ENCODE data around the gene RDH5.
A peak's percentile ranks its signal among the peaks of the same experiment; 100 is the strongest.

The RDH5 gene

DNA sequence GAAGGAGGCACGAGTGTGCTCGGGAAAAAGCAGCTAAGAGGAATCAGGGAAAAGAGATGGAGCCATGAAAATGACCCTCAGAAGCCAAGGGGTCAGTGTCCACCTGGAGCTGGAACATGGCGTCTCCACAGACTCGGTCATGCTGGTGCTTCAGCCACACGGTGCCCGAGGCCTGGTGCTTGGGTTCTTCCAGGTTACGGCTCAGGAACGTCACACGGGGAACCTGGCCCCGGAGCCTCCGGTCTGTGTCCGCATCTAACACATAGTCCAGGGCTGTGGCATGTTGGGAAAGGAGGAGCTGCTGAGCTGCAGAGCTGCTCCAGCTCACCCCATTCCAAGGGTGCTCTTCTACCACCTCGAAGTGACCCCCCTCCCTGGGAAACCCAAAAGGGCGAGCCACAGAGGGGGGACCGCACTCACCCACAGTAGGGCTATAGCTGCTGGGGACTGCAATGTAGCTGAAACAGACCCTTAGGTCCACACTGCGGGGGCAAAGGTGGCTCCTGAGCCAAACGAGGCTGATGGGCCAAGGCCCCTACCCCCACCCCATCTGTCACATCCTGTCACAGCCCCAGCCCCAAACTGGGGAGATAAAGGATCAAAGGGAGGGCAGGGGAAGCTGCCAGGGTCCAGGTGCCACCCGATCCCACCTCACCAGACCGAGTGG, 23.3 kb upstream of the RDH5 start:
- DNase-seq, result no peak

DNA sequence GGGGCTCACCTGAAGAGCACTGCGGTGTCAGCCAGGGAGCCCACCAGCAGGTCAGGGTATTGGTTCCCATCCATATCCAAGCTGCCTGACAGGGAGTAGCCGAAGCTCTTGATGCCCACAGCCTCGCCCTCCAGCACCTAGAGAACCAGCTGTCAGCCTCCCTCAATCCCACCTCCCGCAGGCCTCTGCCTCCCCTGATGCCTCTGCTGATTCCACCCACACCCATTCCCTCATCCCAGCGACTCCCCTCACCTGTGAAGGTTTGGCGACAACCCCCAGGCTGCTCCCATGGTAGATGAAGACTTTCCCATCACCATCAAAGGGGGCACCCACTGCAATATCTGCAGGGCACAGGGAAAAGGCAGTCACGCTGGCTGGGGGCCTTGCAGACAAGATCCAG, 22.5 kb upstream of the RDH5 start:
- DNase-seq, result no peak

DNA sequence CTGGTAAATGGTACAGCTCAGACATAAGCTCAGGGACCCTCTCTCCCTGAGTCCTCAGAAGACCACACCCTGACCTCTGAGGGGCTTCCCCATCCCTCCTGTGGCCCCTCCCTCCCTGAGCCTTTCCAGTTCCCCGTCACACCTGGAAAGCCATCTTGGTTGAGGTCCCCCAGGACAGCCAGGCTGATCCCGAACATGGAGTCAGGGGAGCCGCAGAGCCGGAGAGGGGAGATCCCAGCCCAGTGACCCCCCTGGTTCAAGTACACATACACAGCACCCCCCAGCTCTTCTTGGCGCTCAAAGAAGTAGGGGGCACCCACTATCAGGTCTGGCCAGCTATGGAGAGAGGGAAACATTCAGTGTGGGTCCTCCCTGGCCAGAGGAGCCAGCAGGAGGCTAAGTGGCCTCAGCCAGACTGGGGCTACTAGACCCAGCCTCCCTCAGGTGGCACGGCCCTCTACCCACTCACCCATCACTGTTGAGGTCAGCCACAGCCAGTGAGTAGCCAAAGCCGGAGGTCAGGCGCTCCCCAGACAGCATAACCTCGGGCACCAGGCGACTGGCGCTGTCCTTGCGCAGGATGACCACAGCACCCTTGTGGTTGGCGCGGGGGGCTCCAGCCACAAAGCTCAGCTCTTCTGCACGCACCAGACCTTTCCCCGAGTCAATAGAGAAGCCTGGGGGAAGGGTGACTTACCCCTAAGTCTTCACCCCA, 21.8 kb upstream of the RDH5 start:
- DNase-seq, result no peak

DNA sequence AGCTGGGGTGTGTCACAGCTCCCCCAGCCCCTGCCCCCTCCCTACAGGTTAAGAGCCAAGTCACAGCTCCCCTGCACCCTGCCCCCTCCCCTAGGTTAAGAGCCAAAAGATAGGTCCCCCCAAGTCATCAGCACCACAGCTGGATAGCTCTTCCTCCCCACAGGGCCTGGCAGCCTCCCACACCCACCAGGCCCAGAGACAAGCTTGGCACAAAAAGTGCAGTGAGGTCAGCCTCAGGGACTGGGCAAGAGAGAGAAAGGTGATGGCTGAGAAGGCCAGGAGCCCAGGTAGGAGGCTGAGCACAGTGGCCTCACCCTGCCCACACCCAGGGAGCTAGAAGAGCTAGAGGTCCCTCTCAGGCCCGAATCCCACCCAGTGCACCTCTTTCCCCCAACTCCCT, 21.2 kb upstream of the RDH5 start:
- no peak for DNase-seq

DNA sequence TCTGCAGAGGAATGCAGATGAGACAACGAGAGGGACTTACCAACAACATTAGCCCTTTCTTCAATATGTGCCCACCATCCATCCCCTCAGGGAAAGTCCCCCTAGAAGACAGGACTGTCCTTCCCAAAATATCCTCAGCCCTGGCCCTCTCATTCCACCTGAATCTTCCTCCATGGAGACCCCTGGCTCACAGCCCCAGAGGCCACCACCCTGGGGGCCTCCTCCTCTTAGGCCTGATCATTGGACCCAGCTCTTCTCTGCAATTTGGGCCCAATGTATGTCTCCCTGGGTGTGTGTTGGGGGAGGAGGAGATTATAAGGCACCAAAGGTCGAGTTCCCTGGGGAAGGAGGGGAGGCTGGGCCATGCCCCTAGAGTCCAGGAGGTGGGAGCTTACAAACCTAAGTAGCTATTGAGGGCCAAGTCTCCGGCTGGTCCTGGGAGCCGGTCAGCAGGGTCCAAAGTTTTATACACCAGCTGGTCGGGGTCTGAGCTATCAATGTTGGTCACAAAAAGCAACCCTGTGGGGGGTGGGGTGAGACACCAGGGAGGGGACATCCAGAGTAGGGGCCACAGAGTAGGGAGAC, 20.6 kb upstream of the RDH5 start:
- DNase-seq, result no peak

DNA sequence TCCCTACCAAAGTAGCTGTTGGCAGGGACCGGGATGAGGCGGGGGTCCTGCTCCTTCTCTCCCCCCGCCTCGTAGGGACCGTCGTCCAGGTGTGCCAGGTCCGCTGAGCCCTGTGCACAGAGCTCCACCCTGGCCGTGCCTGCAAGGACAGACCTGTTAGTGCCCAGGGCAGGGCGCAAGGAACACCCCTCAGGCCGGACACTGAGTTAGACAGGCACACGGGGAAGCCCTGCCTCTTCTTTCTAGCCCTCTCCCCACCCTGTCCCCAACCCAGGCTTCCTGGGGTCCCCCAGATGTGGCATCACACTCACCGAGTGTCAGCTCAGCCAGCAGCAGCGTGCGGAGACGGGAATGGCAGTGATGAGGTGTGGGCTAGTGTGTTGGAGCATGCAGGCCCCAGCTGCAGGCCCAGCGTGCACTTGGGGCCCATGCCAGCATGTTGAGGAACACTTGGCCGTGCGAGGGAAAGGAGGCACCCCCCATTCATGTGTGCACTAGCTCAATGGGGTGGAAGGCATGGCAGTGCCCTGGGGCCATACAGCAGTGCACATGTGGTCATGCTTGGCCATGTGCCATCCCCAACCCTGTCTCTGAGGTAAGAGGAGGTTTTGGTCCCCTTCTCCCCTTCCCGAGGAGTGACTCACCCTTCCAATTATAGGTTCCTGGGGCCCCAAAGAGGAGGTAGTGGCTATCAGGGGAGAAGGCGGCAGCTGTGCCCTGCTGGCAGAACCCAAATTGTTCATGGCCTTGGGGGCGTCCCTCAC, 19.8 kb upstream of the RDH5 start:
- no peak for DNase-seq

DNA sequence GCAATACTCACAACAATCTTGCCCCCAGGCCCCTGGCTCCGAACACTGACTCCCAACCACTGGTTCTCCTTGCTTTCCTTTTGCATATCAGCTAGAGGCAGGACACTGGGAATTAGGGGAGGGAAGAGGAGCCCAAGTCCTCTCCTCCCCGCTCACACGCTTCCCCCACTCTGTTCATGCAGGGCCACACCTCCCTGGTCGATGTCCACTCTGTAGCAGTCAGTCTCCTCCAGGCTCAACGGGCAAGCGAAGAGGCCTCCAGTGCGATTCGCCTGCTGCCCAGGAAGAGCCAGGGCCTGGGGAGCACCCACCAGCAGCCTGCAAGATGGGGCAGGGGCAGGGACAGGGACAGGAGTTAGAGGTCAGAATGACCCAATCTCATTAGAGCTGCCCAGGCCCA, 17.3 kb upstream of the RDH5 start:
- no peak for DNase-seq

DNA sequence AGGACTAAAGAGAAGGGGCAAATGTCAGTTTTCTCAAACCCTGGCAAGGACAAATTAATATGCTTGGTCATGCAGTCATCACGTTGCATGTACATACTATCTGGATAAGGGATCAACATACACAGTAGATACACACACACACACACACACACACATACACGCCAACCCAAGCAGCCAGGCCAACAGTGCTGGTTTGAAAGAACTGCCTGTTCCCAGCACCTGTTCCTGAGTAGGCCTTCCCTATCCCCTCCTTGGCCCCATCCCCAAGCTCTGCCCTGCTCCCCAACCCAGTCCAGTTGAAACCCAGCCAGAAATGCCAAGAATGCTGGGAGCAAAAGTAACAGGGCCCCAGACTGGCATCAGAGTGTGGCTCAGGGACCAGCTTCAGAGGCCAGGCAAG, 16.9 kb upstream of the RDH5 start:
- no peak for DNase-seq

DNA sequence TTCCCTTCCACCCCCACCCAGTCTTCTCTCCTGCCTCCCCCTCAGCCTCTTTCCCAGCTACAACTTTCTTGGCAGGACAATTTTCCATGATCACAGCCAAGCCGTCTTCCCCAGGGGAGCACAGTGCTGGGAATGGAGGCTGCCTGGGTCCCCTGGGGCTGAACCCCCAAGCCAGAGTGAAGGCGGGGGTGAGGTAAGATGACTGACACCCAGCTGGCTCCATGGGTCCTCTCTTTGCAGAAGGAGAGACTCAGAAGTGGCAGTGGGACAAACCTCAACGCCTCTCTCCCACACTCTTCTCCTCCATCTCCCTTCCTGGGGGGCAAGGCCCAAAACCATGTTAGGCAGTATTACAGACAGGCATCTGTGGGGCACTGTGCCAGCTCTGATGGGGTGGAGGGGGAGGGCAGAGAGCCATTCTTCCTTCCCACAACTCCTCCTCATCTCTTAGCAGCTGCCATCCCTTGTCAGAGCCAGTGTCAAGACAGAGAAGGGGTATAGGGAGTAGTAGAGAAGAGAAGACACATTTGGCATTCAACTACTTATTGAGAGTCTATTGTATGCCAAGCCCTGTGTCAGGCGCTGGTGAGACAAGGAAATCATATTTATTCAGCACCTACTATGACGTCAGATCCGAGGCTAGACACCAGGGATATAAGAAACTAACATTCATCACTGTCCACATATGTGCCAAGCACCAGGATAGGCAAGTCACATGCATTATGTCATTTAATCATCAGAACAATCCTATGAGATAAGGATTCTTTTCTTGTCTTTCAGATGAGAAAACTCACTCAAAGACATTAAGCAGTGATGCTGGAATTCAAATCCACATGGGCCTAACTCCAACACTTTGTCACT, 16.1 kb upstream of the RDH5 start:
- DNase-seq, result no peak

DNA sequence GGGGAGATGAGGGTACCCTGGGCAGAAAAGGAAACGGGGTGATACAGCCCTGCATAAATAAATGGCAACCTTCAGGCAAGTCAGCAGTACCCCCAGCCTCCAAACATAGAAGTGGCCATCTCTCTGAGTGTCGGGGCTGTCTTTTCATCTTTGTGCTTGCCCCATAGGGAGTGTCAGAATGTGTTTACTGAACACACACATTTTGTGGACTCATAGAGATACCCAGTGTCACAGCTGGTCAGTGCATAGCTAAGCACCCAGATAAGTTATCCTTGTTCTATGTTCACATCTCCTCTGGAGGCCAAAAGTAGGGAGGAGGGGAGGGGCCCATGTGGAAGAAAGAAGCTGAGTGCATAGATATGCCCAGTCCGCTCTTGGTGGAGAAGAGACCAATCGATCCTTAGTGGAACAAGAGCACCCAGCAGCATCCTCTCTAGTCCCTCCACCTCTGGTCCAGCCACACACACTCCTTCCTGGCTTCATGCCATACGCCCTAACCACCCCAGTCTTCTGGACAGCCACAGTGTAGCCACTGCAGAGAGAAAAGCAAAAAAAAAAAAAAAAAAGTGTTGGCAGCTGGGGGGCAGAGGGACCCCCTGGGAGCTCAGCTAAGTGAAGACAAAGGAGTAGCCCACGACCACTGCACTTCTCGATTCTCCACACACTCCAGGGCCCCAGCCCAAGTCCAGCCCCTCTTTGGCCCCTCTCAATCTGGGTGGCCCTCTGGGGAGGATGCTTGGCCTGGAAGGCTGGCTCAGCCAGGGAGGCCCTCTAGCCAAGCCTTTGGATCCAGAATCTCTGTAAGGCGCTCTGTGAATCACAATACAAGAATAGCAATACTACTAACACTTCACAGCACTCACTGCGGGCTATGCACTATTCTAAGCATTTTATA, 15.1 kb upstream of the RDH5 start:
- DNase-seq, result no peak

DNA sequence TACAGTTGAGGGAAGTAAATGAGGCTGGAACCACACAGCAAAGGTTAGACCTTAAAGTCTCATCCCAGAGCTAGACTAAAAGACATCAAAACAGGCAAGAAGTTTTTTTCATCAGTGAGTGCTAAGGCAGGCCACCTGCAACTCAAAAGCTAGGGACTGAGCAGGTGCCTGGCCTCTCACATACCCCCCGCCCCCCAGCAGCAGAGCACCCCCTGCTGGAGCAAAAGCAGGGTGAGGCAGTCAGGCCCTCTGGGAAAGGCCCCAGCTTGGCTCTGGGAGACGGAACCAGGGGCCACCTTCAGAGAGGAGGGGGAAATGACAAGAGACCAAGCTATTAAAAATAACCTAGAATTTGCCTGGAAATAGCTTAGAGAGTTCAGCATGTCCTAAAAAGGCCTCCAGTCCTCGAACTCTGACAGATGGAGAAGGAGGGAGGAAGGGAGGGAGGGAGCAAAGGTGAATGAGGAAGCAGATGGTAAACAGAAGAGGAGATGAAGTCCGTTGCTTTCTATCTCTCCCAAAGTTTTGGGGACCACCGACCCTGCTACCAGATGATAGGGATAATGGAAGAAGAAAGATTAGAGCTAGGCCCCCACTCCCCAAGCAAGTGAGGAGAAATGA, 14.3 kb upstream of the RDH5 start:
- no peak for DNase-seq

DNA sequence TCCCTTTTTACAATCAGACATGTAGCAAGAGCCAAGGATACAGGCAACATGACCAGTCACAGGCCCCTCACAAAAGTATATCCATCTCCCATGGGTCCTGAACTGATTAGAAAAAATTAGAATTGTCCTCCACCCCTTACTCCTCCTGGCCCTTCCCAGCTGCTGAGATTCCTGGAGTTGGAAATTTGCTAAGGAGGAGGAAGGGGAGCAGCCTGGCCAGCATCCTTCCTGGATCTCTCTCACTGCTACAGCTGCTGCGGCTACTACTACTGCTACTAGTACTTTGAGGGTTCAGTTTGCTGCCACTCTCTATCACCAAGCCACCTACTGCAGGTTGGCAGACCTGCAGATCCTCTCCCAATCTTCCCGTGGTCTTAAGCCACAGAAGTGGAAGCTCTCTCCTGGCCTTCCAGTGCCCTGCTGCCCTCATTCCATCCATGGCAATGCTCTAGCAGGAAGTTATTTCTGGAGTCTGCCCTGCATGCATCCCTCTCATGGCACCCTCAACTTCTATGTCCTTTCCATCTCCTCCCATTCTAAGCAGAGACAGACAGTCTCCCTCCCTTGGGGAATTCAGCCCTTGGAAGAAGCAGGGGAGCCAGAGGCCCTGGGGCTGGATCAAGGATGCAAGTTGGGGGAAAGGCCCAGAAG, 13.5 kb upstream of the RDH5 start:
- no peak for DNase-seq

DNA sequence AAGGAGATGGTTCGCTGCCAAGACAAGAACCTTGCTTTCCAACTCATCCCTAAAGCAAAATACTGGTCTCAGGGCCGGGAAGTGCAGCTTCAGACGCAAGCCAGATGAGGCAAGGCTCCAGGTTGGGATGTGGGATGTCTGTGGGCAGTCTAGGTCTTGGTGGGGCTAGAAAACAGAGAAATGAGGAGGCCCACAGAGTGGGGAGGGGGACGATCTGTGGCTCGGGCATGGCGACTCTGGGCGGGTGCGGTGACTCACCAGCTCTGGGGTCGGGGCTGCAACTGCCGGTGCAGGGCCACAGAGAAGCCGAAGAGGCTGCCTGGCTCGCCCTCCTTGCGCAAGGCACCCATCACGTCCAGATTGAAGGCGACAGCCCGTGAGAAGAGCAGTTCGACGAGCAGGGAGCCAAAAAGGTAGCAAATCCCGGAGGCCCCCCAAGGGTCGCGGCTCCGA, 12.9 kb upstream of the RDH5 start:
- no peak for DNase-seq

DNA sequence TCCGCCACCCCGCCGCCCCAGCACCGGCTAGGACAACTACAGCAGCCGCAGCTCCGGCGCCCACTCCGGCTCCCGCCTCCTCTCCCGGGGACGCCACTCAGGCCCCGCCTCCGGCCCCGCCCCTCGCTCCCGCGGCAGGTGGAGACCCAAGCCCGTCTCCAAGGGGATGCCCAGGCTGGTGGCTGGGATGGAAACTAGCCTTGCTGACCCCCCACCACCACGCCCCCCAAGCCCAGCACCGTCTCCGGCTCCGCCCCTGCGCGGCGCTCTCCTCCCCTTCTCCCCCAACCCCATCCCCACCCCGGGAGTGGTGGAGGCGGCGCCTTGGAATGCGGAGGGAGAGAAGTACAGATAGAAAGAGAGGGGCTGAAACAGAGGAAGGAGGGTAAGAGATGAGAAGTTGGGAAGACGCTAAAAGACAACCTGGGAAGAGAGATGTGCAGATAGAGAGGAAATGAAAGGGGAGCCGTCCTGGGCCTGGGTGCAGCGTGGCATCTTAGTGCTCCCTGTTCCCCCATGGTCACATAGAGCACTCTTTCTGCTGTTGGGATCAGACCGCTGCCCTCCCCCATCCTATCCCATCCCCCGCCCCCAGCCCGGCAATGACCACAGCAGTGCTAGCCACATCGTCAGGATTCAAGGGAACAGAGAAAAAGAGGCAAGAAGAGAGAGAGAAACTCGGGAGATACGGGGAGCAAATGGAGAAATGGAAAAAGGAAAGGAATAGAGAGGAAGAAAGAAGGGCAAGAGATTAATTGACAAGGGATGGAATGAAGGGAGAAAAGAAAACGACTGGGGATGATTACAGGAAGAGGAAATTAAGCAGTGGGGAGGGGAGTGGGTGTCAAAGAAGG, 12.1 kb upstream of the RDH5 start, which contains the start of gene ITGA7:
Gene ITGA7 (minus strand): TSS at position 64 of the 854 bp plus-strand sequence. CDS start 222 bp downstream, outside the sequence.
- peak; percentile 65 for DNase-seq

DNA sequence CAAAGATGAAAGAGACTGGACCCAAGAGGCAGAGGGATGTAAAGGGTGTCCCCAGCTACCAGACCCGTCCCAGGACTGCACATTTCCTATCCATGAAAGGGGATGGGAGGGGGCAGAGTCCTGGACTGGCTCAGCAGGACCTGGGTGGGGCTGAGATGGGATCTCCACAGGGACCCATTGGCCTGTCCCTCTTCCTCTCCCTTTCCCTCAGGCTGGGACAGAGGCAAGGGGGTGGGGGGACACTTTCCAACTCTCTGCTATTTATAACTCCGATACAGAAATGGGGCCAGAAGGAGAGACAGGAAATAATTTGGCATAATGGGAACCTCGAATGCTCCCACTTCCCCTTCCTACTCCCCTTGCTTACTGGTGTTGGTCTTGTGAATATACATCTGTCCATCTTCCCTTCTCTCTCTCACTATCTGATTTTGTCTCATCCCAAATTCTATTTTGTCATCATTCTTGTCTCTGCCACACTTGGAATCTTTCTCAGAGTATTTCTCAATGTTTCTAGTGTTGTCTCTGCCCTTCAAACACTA, 11.4 kb upstream of the RDH5 start:
- no peak for DNase-seq

DNA sequence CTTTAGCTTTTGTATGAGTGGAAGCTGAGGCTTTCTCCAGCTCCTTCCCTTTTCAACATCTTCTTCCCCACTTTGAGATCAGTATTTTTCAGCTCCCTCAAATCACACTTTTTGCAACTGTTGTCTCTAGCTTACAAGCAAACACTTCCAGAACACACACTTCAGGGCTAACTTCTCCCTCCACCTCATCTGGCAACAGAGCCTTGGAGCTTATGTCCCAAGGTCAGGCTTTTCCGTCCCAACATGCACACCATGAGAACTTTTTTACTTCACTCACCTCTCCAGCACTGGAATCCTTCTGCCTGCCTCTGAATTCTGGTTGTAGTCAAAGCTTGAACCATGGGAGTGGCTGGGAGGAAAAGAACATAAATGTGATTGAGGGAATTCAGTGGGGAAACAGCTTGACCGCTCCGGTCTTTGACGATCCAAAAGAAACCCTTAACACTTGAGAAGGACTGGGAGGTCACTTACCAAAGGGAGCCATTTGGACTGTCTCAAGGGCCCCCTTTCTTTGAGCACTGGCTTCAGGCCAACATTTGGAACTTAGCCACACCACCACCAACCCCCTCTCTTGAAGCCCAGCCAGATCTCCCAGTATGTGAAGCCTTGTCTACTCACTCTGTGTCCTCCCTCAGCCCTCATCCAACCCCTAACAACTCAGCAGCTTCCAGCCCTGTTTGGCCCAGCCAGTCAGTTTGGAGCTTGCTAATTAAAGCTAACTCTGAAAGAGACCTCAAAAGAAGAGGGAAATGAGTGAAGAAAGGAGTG, 8.2 kb upstream of the RDH5 start:
- DNase-seq, result no peak

DNA sequence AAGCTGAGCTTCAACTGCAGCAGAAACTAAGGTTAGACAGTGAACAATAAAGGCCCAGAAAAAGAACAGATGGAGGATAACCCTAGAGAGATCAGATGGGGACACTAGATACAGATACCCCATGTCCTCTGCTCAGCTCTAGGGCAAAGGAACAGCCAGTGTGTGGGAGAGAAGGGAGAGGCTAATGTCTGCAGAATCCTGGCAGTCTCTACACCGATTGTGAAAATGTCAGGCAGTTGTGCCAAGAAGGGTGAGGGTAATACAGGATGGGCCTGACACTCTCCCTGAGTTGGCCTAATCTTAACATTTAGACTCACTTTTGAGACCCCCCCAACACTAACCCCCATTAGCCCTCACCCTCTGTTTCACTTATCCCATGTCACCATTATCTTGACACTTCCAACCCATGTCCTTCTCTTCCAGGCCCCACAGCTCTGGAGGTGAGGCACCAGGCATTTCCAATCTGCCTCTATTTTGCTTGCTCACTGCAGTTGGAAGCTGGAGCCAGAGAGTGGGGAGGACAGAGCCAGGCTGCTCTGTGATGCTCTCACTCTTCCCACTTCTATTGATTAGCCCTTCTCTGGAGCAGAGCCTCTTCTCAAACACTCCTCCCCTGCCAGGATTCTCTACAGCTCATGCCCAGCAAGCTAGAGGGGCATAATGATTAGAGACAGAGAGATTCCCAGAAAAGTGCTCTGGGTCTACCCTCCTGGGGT, 7.3 kb upstream of the RDH5 start:
- no peak for DNase-seq

DNA sequence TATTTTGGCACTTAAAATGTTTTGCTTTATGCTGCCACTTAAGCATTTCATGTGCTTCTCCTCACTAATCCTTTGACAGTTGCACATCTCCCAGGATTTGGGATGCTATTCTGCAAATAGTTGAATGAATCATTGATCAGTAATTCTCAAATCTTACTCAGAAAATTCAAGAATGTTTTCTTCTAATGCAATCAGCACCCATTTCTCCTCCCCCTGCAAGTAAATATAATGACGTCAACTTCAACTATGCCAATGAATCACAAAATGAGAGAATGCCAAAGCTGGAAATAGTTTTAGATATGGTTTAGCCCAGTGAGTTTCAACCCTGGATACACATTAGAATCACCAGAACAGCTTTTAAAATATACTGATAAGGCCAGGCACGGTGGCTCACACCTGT, 6.5 kb upstream of the RDH5 start:
- no peak for DNase-seq
